ENCODE measurements around the gene PAK4.
"Not testable (repeated sequence)": the region's sequence is repeated elsewhere in the genome, so short reads cannot be mapped to it uniquely, and the experiment has no call there.

PAK4 gene

GRCh38 chr19:39130337-39131254 lies 5.0 kb downstream of the PAK4 start:
- no peak for DNase-seq (ENCODE audit: low read depth)

DNA sequence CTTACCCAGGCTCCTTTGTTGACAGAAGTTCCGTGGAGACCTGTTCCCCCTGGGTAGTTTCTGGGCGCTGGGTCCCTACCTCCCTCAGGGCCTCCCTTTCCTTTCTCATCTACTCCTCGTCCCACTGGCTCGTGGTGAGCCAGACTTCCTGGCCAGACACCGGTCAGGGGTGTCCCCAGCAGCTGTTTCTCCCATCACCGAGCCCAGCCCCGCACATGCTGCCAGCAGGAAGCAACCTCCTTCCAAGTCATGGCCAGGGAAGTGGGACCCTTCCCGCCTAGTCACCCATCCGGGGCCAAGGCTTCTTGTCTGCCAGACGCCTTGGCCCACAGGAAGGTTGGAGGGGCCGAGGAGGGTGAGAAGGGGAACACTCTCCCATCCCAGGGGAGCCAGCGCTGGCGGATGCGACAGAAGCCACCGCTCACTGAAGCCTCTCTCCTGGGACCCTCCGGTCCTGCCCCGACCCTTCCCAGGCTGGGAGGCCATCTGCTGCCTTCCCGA lies 5.7 kb downstream of the PAK4 start:
- DNase-seq (ENCODE audit: low read depth): no peak

DNA sequence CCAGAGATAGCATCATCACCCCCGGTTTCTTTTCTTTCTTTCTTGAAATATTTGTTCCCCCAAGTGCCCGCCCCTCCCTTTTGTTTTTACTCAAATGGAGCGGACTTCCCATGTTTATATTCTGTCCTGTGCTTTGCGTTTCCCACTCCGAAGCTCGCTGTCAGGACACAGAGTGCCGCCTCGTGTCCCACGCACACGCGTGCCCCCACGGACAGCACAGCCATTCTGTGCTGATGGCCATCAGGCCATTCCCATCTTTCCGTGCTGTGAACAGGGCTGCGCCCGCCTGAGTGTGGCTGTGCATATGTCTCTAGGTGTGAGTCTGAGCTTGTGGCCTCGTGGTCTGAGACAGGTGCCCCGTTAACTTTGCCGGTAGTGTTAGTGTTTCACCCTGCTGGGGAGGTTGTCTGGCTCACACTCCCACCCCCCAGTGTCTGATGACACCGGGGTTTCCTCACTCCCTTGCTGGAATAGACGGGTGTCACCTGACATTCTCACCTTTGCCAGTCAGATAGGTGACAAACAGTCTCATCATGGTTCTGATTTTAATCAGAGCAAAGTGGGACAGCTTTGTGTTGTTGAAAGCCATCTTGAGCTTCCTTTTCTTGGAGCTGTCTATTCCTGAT lies 6.9 kb downstream of the PAK4 start:
- DNase-seq (ENCODE audit: low read depth): no peak

- DNase-seq (ENCODE audit: low read depth): no peak
Measured at GRCh38 chr19:39133431-39134270, 8.1 kb downstream of the PAK4 start.

DNA sequence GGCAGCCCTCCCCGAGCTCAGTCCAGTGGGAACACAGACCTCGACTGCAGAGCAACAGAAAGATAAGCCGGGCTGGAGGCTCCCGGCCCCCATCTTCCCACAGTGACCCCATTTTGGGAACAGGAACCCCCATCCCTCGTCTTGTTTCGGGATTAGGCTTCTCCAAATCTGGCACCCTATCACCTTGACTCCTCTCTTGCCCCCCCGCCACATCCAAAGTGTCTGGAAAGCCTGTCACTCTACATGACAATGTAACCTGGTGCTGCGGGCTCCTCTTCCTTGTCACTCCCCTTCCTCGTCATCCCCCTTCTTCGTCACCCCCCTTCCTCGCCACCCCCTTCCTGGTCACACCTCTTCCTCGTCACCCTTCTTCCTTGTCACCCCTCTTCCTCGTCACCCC lies 10.1 kb downstream of the PAK4 start:
- no peak for DNase-seq (ENCODE audit: low read depth)

DNA sequence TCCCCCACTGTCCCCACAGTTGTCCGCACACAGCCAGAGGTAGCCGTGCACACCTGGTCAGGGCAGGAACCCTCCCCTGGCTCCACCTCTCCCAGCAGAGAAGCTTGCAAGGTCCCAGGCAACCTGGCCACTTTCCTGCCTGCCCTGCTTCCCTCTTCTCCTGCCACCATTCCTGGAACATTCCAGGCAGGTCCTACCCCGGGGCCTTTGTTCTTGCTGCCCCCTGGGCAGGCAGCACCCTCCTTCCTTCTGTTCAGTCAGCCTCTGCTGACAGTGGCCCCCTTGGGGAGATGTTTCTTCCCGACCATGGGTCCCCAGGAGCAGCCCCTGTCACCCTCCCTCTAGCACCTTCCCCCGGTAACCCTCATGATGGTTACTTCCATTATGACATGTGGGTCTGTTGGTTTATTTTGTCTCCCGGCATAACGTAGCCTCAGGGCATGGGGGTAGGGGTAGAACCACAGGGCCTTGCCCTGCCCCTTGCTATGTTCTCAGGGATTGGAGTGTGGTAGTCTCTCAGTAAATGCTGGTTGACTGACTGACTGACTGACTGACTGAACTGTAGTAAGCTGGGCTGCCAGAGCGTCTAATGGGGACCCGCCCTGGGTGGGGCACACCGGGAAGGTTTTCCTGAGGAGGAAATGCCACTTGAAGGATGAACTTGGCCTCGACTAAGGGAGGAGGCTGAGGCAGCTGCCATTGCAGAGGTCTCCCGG lies 10.8 kb downstream of the PAK4 start:
- no peak for DNase-seq (ENCODE audit: low read depth)

DNA sequence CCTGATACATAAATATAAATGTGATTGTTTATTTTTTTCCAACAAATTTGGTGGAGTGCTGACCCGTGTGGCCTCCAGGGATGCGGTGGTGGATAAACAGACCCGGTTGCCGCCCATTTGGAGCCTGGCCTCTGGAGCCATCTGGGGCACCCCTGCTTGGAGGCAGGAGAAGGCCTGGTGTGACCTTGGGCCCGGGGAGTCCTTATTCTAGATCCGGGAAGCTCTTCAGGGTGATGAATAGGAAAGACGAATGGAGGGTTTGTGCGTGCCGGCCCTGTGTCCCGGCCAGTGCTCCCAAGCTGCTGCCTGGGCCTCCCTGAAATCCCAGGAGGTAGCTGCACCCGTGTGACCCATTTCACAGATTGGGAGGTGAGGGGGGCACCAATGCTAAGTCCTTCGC lies 11.5 kb downstream of the PAK4 start:
- DNase-seq (ENCODE audit: low read depth): no peak

GRCh38 chr19:39138221-39139211 lies 12.9 kb downstream of the PAK4 start:
- DNase-seq (ENCODE audit: low read depth): no peak

DNA sequence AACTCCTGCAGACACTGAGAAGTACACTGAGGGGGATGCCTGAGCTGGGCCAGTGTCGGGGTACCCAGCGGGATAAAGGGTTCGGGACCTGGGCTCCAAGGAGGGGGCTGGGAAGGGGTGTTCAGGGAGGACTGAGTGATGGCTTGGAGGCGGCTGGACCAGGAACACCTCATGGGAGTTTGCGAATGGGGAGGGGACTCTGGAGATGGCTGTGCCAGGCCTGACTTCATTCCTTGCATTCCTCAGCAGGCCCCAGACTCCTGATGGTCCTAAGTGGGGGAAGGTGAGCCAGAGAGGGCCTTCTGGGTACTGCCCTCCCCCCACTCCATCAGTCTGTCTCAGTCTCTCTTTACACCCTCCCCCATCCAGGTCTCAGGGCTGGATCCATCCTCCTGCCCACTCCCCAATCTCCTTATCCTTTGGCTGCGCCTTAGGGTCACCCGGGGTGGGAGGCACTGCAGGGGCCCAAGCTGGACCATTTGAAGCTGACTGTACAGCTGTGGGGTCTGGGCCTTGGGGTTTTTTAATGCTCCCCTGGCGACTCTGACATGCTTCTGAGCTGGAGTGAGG lies 13.8 kb downstream of the PAK4 start:
- no peak for DNase-seq (ENCODE audit: low read depth)

- no peak for DNase-seq (ENCODE audit: low read depth)
Measured at GRCh38 chr19:39139971-39140453, 14.4 kb downstream of the PAK4 start.

GRCh38 chr19:39140594-39140993 lies 15.0 kb downstream of the PAK4 start:
- DNase-seq (ENCODE audit: low read depth): no peak

DNA sequence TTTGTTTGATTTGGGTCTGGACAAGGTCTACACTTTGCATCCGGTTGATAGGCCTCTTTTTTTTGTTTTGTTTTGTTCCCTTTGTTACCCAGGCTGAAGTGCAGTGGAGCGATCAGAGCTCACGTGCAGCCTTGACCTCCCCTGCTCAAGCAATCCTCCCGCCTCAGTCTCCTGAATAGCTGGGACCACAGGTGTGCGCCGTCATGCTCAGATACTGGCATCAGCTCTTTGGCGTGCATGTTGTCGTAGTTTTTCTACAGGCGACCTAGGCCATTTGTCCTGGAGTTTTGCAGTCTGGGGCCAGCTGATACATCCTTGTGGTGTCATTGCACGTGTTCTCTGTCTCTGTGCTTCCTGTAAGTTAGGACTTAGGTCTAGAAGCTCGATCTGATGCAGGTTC lies 16.3 kb downstream of the PAK4 start:
- no peak for DNase-seq (ENCODE audit: low read depth)

- DNase-seq (ENCODE audit: low read depth): no peak
Measured at GRCh38 chr19:39142630-39143029, 17.0 kb downstream of the PAK4 start.

GRCh38 chr19:39143757-39144289 lies 18.2 kb downstream of the PAK4 start:
- DNase-seq (ENCODE audit: low read depth): not testable (repeated sequence)

GRCh38 chr19:39144290-39145071 lies 18.9 kb downstream of the PAK4 start:
- DNase-seq (ENCODE audit: low read depth): no peak

GRCh38 chr19:39145180-39145953 lies 19.8 kb downstream of the PAK4 start:
- no peak for DNase-seq (ENCODE audit: low read depth)

DNA sequence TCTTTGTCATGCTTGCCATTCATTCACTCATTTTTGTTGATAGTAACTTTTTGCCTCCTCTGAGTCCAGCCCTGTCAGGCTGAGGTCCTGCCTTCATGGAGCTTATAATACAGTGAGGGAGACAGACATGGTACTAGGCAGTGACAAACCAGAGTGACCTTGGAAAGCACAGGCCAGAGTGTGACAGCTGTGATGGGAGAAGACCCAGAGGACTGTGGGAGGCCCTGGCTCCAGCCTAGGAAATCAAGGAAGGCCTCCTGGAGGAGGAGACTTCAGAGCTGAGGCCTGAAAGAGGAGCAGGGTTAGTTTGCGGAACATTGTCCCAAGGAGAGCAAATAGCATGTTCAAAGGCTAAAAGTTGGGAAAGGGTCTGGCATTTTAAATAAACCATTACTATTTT lies 20.5 kb downstream of the PAK4 start:
- DNase-seq (ENCODE audit: low read depth): no peak

Measured in GM04503 (cell line).